Stimulated activated CD4-positive, alpha-beta T cell treated with anti-CD3 and anti-CD28 coated beads, Interleukin-4, amount 100 ng/mL, for 1 hour (primary cell): ENCODE data around the gene NEBL.
"Not testable (repeated sequence)": the region's sequence is repeated elsewhere in the genome, so short reads cannot be mapped to it uniquely, and the experiment has no call there.

Source experiments
- DNase-seq: peaks from one replicate; pipeline ENCODE4 v3.0.0-alpha.2; 2020

The NEBL gene

DNA sequence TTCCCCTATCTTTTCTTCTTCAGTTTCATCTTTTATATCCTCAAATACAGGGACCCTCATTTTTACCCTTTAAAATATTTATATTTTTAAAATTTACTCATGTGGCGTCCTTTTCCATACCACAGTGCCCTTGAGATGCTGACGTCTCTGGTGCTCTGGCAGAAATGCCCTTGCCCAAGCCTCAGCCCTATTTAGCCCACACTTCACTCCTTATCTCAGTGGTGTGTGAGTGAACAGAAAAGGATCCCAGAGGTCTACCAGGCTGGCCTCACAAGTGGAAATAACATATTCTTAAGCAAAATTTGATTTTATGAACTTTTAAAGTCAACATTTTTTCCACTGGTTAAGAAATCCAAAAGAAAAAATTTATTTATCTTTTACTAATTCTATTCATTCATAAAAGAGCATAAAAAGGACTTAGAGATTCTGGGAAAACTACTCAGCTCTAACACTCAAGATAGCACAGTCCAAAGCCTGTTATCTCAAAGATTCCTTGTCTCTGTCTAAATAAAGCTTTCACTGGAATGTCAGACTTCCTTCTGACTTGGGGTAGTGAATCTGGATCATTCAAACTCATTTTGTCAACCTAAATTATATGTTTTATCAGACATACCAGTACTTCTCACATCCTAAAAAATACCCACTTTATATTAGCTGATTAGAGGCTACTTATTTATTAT is at the start of gene NEBL:
Gene NEBL (minus strand): TSS at position 166 of the 680 bp plus-strand sequence. CDS start 106 bp downstream, at position 60.
- DNase-seq = no peak

DNA sequence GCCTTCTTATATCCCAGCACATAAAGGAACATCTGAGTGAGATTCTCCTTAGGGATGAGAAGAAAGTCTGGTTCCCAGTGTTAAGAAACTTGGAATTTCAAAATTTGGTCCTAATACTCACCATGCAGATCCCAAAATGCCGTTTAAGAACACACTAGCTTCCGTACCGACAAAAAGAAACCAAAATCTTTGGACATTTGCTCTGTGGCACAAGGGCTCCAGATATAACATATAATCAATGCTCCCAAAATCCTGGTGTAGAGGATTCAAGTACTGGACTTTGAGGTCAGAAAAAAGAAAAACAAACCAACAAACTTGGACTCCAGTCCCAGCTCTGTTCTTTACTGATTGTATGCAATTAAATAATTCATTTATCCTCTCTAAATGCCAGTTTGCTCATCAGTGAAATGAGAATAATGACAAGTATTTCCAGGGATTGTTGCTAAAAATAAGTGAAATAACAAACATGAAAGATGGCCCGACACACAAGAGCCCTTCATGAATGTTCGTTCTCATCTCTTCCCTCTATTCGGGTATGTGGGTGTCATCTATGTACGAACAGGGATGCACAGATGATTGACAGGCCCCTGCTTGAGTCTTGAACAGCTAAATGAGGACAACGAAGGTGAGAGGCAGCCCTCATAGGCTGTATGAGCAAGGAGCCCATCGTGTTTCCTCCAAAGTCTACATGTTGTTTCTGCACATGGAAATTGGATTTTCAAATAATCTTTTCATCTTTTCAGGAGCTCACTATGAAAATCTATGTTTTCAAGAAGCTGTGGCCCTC is 48.6 kb upstream of the NEBL start:
- no peak for DNase-seq

- no peak for DNase-seq
These were observed 47.8 kb upstream of the NEBL start for GRCh38 chr10:20944789-20945502.

DNA sequence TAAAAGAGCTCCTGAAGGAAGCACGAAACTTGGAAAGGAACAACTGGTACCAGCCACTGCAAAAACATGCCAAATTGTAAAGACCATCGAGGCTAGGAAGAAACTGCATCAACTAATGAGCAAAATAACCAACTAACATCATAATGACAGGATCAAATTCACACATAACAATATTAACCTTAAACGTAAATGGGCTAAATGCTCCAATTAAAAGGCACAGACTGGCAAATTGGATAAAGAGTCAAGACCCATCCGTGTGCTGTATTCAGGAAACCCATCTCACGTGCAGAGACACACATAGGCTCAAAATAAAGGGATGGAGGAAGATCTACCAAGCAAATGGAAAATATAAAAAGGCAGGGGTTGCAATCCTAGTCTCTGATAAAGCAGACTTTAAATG is 42.3 kb upstream of the NEBL start:
- DNase-seq = not testable (repeated sequence)

DNA sequence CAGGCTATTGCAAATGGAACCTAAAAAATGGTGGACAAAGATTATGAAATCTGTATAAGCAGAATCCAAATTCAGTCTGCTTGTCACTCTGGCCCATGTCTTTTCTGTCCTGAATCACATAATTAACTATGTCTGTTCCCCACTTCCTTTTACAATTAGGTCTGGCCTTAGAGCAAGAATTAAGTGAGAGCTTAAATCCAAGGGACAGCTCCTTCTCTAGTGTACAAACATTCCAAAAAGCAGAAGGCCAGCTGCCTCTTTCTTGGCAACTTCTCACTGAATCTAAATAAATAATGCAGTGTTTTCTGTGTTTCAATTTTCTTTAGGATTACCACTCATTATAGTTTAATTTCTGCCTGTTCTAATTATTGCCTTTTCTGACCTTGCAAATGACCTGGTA is 39.3 kb upstream of the NEBL start:
- DNase-seq = no peak

DNA sequence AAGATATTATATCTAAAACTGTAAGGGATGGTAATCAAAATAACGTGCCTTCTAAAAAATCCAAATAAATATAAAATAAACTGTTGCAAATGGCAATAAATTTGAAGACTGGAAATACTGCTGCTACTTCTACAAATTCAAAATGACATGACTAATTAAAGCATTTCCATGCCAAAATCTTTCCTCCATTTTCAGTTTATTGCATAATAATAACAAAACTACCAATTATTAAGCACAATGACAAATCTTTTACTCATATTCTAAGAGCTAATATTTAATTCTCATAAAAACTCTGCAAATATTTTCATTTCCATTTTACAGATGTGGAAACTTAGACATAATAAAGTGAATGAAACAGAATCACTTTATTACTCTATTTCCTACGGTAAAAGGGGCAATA is 38.8 kb upstream of the NEBL start:
- DNase-seq = no peak

DNA sequence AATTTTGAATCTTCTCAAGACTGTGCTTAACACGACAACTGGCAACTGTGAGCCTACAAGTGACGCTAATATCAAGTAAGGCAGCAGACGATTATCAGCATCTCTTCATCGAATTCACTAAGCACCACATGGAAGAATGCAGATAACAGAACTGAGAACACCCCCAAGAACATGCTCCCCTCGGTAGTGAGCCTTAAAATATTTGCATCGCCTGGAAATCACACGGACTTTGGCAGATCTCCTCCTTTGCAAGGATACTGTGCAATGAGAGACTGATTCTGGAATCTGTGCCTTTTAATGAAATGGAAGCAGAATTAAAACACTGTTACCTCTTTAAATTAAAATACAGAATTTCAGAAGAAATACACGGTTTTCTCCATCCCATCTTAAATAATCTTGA is 38.2 kb upstream of the NEBL start:
- no peak for DNase-seq

- no peak for DNase-seq
These were observed 36.6 kb upstream of the NEBL start for GRCh38 chr10:20933705-20934104.

DNA sequence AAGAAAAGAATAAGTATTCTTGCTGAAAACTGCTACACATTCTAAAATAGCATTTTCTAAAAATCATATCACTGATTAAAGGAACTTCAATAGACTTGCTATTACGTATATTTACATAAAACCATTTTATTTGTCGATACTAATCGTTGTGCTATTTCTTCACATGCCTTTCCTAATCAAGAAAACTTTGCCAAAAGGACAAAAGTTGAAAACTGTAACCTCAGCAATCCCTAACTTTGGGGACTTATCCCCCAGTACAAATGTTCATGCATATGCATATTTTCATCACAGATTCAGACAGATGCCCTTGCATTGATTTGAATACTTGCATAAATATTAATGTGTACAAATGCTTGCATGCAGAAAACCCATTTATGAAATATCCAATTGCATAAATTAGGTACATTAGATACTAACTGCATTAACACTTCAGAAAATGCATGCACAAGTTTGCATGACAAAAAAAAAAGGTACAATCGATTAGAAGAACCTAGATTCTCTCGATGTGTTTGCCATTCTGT is 35.6 kb upstream of the NEBL start:
- no peak for DNase-seq

DNA sequence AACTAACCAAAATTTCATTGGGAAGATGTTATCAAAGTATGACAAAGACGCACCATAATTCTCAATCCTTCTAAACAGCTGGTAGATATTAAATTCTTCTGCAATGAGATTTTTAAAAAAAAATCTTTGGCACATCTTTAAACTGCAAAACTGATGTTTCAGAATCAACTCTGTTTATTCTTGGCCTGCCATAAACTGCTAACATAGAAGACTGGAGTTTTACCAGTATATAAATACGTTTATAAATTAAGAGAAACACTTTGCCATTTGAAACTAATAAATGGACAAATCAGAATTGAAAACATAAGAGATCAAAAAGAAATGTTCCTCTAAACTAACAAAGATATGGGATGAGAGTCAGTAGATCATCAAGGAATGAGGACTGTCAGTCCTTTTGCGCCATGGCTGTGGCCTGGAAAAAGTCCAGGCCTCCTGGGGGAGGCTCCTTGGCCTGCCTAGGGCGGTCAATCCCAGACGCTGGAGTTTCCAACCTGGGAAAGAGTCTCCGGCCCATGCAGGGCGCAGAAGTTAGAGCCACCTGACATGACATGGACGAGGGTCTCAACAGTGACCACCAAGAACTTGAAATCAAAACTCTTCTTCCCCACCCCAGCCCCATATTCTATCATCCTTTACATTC is 34.2 kb upstream of the NEBL start:
- no peak for DNase-seq

GRCh38 chr10:20927456-20927855 is 30.3 kb upstream of the NEBL start:
- DNase-seq = no peak

DNA sequence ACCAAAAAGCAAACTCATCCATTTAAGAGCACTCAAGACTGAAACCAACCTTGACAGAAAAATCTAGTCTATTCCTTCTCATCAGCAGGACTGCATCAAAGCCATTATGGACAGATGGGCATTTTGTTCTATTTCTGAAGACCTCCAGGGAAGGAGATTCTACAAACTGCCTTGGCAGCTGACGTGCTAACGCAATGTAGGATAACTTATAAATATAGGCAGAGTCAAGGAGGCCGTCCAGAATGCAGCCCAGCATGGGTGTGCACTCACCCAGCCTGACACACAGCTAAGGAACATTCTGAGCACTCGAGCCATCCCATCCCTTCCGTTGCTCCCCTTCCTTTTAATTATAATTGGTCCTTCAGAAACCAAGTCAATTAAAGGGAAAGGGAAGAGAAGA is 25.3 kb upstream of the NEBL start:
- DNase-seq = no peak

DNA sequence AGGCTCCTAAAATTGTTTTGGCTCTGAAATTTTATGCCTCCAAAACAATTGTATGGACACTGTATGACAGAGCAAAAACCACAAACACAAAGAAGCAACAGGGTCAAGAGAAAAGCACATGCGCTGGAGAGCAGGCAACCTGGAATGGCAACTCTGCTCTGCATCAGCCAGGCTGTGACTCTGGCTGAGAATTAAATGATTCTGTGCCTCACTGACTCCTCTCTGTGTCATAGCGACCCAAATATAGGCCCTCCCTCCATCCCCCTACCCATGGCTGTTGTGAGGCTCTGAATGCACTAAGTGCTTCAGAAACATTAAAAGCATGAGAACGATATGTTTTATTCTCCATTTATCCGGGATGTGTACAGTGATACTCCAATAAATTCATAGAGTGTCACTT is 24.9 kb upstream of the NEBL start:
- DNase-seq = no peak

GRCh38 chr10:20920061-20920460 is 22.9 kb upstream of the NEBL start:
- no peak for DNase-seq

DNA sequence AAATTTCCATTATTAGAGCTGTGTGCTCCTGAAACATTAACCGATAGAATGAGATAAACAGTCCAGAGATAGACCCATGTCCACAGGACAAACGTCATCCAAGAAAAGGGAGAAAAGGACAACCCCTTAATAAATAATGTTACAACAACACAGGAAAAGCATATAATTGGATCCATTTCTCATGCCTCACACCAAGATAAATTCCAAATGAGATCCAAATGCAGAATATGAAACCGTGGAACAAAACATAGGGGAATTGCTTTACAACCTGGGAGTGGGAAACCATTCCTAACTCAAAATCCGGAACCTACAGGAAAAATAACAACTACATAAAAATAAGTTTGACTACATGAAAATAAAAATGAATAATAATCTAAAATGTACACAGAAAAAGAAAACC is 22.4 kb upstream of the NEBL start:
- no peak for DNase-seq

GRCh38 chr10:20916976-20917375 is 19.9 kb upstream of the NEBL start:
- DNase-seq = no peak

DNA sequence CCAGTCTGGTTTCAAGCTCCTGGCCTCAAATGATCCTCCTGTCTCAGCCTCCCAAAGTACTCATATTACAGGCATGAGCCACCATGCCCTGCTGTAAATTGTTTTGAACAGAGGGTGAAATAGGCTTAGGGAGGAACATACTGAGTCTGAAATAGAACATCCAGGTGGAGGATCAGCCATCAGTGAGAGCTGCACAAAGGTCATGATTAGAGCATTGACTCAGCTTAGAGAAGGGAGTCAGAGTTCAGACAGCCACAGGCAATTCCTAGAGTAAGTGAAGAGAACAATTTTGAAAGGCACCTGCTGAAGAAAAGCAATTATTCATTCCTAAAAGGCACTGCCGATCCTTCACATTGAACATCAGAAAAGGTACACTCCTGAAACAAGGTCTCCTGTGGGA is 15.9 kb upstream of the NEBL start:
- DNase-seq = no peak

GRCh38 chr10:20911626-20912025 is 14.5 kb upstream of the NEBL start:
- no peak for DNase-seq

GRCh38 chr10:20909801-20910200 is 12.7 kb upstream of the NEBL start:
- DNase-seq = no peak

DNA sequence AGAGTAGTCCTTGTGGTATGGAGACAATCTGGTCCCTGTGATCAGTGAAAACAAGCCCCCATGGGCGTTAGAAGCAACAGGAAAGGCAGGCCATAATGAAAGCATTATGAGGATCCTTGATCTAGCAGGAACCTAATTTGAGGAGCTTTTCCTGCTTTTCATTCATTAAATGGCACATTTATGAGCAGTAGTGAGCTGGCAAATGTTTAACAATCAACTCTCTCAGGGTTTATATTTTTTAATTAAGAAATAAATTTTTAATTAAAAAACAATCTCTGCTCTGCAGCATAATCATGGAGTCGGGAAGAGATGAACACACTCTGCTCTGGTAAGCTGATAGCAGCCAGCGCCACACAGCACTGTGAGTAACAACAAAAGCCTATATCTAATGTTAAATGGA is 11.3 kb upstream of the NEBL start:
- no peak for DNase-seq

DNA sequence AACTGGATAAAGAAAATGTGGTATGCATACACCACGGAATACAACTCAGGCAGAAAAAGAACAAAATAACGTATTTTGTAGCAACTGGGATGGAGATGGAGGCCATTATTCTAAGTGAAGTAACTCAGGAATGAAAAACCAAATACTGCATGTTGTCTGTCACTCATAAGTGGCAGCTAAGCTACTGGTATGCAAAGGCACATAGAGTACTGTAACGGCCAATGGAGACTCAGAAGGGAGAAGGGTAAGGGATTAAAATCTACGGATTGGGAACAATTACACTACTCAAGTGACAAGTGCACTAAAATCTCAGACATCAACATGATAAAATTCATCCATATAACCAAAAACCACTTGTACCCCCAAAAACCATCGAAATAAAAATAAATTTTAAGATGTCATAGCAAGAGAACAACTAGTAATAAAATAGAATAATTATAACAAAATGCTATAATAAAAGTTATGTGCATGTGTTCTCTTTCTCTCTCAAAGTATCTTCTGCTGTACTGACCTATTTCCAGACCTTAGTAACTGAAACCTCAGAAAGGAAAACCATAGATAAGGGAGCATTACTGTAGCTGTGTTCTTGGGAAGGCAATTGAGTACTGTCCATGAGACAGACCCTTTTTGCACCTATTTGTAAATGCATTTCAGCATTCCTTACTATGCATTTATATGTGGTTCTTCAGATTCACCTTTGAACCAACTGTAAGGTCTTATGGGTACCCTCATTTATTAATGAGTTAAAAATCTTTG is 6.7 kb upstream of the NEBL start:
- no peak for DNase-seq

DNA sequence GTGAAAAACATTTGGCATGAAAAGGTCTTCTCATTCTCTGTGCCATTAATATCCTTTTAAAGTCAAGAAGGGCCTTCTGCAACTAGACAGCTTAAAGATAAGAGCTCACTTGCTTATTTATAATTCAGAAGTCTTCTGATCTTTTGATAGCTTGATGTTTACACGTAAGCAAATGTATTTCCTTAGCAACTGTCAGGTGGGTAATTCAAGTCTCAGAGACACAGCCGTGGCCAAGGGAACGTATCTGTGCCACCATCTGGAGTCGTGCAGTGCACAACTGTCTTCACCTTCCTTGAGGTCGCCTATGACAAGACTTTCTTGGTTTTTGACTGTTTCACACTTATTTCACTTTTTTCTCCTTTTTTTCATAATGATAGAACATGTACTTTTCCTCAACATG is 4.0 kb upstream of the NEBL start:
- DNase-seq = no peak
